Esophagus squamous epithelium (tissue), 5 donors: ENCODE data around the gene ZC3H10. TPM values are rescaled to one million over a fixed set of nuclear protein-coding genes. Genes with fewer than 3 reads are reported as not detected.

Experiments
- DNase-seq: peaks from one replicate; lab custom pipeline; 2025; lab: John Stamatoyannopoulos, UW
- H3K27ac ChIP-seq, 4 donors: fragments of 200-600 bp; sonication (generic); one replicate each; pipeline ENCODE4 v1.5.1; 2016 to 2019; ENCODE audit warnings: mild to moderate bottlenecking in 1 of 4
- H3K27me3 ChIP-seq, 4 donors: fragments of 200-600 bp; sonication (generic); 1 replicate in 3 of 4; 2 replicates in 1 of 4; pipeline versions ENCODE4 v1.5.1 to v1.6.0; 2017 to 2021; ENCODE audit warnings: antibody characterized with exemption in 1 of 4
- H3K36me3 ChIP-seq, 3 donors: fragments of 200-600 bp; sonication (generic); one replicate each; pipeline ENCODE4 v1.5.1; 2016 to 2019
- H3K4me1 ChIP-seq, 3 donors: fragments of 200-600 bp; sonication (generic); one replicate each; pipeline ENCODE4 v1.5.1; 2017 to 2019
- H3K4me3 ChIP-seq, 4 donors: fragments of 200-600 bp; sonication (generic); 1 replicate in 3 of 4; 2 replicates in 1 of 4; pipeline ENCODE4 v1.5.1; 2016 to 2019; ENCODE audit warnings: mild to moderate bottlenecking in 2 of 4, moderate library complexity in 1 of 4
- H3K9me3 ChIP-seq, 3 donors: fragments of 200-600 bp; sonication (generic); one replicate each; pipeline ENCODE4 v1.5.1; 2016 to 2019
- CTCF ChIP-seq, 6 experiments: fragments of 450-650 bp in 4 of 6; fragments of 200-600 bp in 2 of 6; sonication (generic) in 2 of 6; IDR thresholded peaks; one replicate each; pipeline ENCODE4 v1.5.1; 2016 to 2019; ENCODE audit warnings: antibody characterized with exemption in 6 of 6, mild to moderate bottlenecking in 4 of 6, moderate library complexity in 4 of 6
- POLR2A ChIP-seq, 4 donors: fragments of 450-650 bp; IDR thresholded peaks; one replicate each; pipeline ENCODE4 v1.6.1; 2017; ENCODE audit warnings: antibody characterized with exemption in 4 of 4, mild to moderate bottlenecking in 4 of 4, moderate library complexity in 3 of 4
- WGBS, 2 donors: methylation state at CpG; one replicate each; pipeline ENCODE4 v1.1.5; 2018; 5-methylcytosine and 5-hydroxymethylcytosine counted together
- intact Hi-C: fragments of 100-400 bp; cut with DNase I; formaldehyde crosslinking; loops from one replicate; pipeline ENCODE4 v1.15.0; 2022
- total RNA-seq, 4 donors: library from RNA; depleted of rRNA; stranded (reverse); fragments of >200 nt; gene quantifications; one replicate each; pipeline ENCODE4 v1.1.0, GENCODE V29; 2016
- donor health status: DM: yes; HTN: yes; CAD: no.

ZC3H10 gene
- total RNA-seq, 4 donors from 2014 or later: 1.5 to 3.8 (median 2.3) TPM

- Histone ChIP-seq H3K27ac (peak overlapping the region; percentile 91 to 96 (median 96)), H3K36me3 (peaks cover 0 to 6% (median 0%) of the 10 kb centered on the region in 3 donors), H3K4me3 (peak overlapping the region; percentile 43 to 83 (median 68)), H3K9me3 (no peaks in the 10 kb centered on the region), H3K27me3 (no peaks in the 10 kb centered on the region), H3K4me1 (peaks cover 16 to 44% (median 20%) of the 10 kb centered on the region in 3 donors)
- TF ChIP-seq POLR2A (IDR thresholded peaks at IDR 0.05) (no peak), CTCF (IDR thresholded peaks at IDR 0.05) (no peak)
- no peak for DNase-seq
- WGBS, 2 donors: 4 to 8% methylated on average over 3 to 5 of the region's 8 CpGs
- intact Hi-C loops: no loop called here
These were observed 35.0 kb downstream of the ZC3H10 start for GRCh38 chr12:56152756-56153677.

GRCh38 chr12:56153678-56154065 lies 35.6 kb downstream of the ZC3H10 start:
- intact Hi-C loops: no loop called here
- no peak for DNase-seq
- Histone ChIP-seq H3K36me3 (peaks cover 0 to 6% (median 0%) of the 10 kb centered on the region in 3 donors), H3K27me3 (no peaks in the 10 kb centered on the region), H3K4me1 (peaks cover 16 to 44% (median 20%) of the 10 kb centered on the region in 3 donors), H3K4me3 (no peak overlapping the region), H3K27ac (no peak overlapping the region), H3K9me3 (no peaks in the 10 kb centered on the region)
- TF ChIP-seq CTCF (IDR thresholded peaks at IDR 0.05) (no peak), POLR2A (IDR thresholded peaks at IDR 0.05) (no peak)
- 43% methylated on average over 1 of the region's 5 CpGs; no CpG with 5 or more reads in 1 of the 2 donors for WGBS, 2 donors

- 100% methylated on average over 1 of the region's 1 CpG for WGBS, 2 donors
- H3K4me3 ChIP-seq: no peak overlapping the region
- no peaks in the 10 kb centered on the region for H3K27me3 ChIP-seq
- no peak overlapping the region for H3K27ac ChIP-seq
- no peak for DNase-seq
- H3K36me3 ChIP-seq: peaks cover 0 to 7% (median 2%) of the 10 kb centered on the region in 3 donors
- intact Hi-C loops: no loop called here
- TF ChIP-seq POLR2A (IDR thresholded peaks at IDR 0.05): no peak
- TF ChIP-seq CTCF (IDR thresholded peaks at IDR 0.05): no peak
- peaks cover 20 to 47% (median 21%) of the 10 kb centered on the region in 3 donors for H3K4me1 ChIP-seq
- H3K9me3 ChIP-seq: no peaks in the 10 kb centered on the region
These were observed 36.2 kb downstream of the ZC3H10 start for GRCh38 chr12:56154246-56154771.

- peaks cover 25 to 52% (median 26%) of the 10 kb centered on the region in 3 donors for H3K4me1 ChIP-seq
- H3K27me3 ChIP-seq: no peaks in the 10 kb centered on the region
- H3K9me3 ChIP-seq: no peaks in the 10 kb centered on the region
- H3K36me3 ChIP-seq: peaks cover 0 to 12% (median 6%) of the 10 kb centered on the region in 3 donors
- DNase-seq: no peak
- intact Hi-C loops: no loop called here
- no peak overlapping the region for H3K4me3 ChIP-seq
- no peak overlapping the region for H3K27ac ChIP-seq
- TF ChIP-seq POLR2A (IDR thresholded peaks at IDR 0.05): no peak
- no peak for TF ChIP-seq CTCF (IDR thresholded peaks at IDR 0.05)
- 79 to 88% methylated on average over 2 to 4 of the region's 5 CpGs for WGBS, 2 donors
These were observed 36.8 kb downstream of the ZC3H10 start for GRCh38 chr12:56154818-56155217.
